Activated CD4-positive, alpha-beta T cell treated with anti-CD3 and anti-CD28 coated beads for 36 hours (primary cell): ENCODE data around the gene HOXB8. TPM values are rescaled to one million over a fixed set of nuclear protein-coding genes. Genes with fewer than 3 reads are reported as not detected.
A peak's percentile ranks its signal among the peaks of the same experiment; 100 is the strongest.

ENCODE experiments used
- ATAC-seq: fragments of 200-7000 bp; cut with Tn5 transposase; one replicate; pipeline ENCODE4 v1.10.0; 2021; ENCODE audit warnings: mild to moderate bottlenecking, moderate library complexity
- CTCF ChIA-PET: fragments of 350-600 bp; sonication (Branson Sonifier 250); formaldehyde crosslinking; loops from one replicate; lab custom pipeline; 2021; ENCODE audit warnings: antibody characterized with exemption; lab: Charles Lee
- POLR2A ChIA-PET: fragments of 350-600 bp; sonication (Branson Sonifier 250); formaldehyde crosslinking; loops from one replicate; lab custom pipeline; 2021; ENCODE audit warnings: antibody characterized with exemption, inconsistent platforms; lab: Charles Lee
- DNase-seq: peaks from one replicate; pipeline ENCODE4 v3.0.0-alpha.2; 2020
- H3K27ac Mint-ChIP-seq: one replicate; pipeline ENCODE4 v1.8.0; 2021; ENCODE audit warnings: mixed read lengths
- H3K27me3 Mint-ChIP-seq: one replicate; pipeline ENCODE4 v1.8.0; 2021; ENCODE audit warnings: mixed read lengths
- H3K36me3 Mint-ChIP-seq: one replicate; pipeline ENCODE4 v1.8.0; 2021; ENCODE audit warnings: low read depth, mixed read lengths
- H3K4me1 Mint-ChIP-seq: one replicate; pipeline ENCODE4 v1.8.0; 2021; ENCODE audit warnings: mixed read lengths
- H3K4me3 Mint-ChIP-seq: one replicate; pipeline ENCODE4 v1.8.0; 2021; ENCODE audit warnings: mild to moderate bottlenecking, moderate library complexity, mixed read lengths
- H3K9me3 Mint-ChIP-seq: one replicate; pipeline ENCODE4 v1.8.0; 2021; ENCODE audit warnings: low read depth, mixed read lengths
- intact Hi-C, 2 experiments: fragments of 100-400 bp; cut with DNase I in 1 of 2; cut with micrococcal nuclease in 1 of 2; formaldehyde crosslinking; loops; one replicate each; pipeline versions ENCODE4 v1.14.2 to v1.15.1; 2022 to 2024; cut with DNase I, micrococcal nuclease
- total RNA-seq, 2 experiments: library from RNA; stranded (reverse); gene quantifications; one replicate each; pipeline ENCODE4 v1.2.3, GENCODE V29; 2021

Gene HOXB8
- total RNA-seq, 2 experiments from 2014 or later, result not detected

DNA sequence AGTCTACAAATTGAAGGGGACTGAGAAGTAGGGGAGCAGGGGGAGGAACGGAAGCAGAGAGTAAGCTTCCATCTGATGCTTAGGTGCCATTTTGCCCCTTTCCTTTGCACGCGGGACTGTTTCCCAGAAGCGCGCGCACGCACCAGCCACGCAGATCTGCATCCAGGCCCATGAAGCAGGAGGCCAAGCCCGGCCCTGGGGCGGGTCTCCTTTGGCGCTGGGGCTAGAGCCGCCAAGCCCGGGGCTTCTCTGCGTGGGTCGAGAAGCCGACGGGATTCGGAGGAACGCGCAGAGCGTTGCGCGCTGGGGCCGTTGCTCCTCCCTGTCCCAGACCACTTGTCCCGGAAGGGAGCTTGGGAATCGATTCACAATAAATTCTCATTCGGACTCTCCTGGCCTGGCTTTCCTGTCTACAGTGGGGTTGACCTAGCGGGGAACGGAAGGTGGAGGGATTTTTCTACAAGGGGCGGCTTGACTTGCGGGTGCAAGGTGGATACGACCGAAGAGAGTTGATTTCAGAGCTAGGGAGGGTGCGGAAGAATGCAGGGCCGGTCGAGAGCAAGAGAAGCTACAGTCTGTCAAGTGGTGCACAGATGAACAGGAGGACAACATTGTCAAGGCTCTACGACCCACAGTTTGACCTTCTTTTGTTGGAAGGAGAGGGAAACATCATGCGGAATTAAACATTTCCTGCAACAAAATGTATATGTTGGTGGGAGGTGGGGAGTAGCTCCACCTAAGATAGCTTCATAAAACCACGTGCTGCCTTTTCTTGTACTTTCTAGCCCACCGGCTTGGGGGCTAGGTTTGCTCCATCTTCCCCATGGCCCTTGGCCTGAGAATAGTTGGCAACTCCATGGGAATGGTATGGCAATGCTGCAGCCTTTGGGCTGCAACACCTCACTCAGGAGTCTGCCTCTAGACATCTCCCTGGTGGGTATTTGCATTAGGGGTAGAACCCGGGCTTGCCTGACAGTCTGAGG lies 6.6 kb upstream of the HOXB8 start:
- H3K4me3 Mint-ChIP-seq, result no peak overlapping the region
- CTCF ChIA-PET, result interaction anchor here (0.6 to 2.0 kb wide), 6 partner anchors 9 to 671 kb away, joined by 3 to 7 read pairs (median 4); partner anchors contain the start of gene HOXB5
- POLR2A ChIA-PET, result no interaction called here
- no peak overlapping the region for H3K27ac Mint-ChIP-seq
- intact Hi-C loops, result no loop called here
- ATAC-seq, result no peak
- no peaks in the 10 kb centered on the region for H3K9me3 Mint-ChIP-seq
- no peak for DNase-seq
- H3K27me3 Mint-ChIP-seq, result peaks cover 74% of the 10 kb centered on the region
- H3K4me1 Mint-ChIP-seq, result peaks cover 24% of the 10 kb centered on the region
- H3K36me3 Mint-ChIP-seq, result no peaks in the 10 kb centered on the region

DNA sequence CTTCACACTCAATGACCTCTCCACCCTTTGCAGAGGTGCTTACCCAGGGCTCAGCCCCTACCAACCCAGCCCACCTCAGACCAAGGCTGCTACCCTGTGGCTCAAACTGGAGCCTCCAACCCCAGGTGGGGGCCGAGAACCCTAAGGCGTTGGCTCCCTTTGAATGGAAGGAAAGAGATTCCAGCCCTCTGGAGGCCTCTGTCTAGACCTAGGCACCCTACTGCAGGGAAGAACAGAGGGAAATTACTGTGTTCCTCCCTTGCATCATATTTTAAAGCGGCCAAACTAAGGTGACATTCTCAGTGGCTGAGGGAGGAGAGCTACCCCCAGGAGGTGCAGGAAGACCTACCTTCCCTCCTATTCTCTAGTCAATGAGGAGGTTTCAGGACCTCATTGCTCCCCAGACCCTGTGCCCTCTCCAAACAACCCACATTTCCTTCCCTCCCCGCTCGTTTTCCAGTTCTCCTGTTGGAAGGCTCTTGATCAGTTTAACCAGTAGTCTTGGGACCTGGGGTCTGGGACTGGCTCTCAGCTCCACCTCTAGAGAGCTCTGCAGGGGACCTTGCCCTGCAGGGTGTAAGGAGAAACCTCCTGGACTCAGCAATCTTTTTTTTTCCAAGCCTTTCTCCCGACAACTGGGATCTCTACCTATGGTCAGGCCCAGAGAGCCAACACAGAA lies 5.5 kb upstream of the HOXB8 start:
- H3K4me1 Mint-ChIP-seq, result peaks cover 21% of the 10 kb centered on the region
- no peak overlapping the region for H3K4me3 Mint-ChIP-seq
- peaks cover 79% of the 10 kb centered on the region for H3K27me3 Mint-ChIP-seq
- no peak overlapping the region for H3K27ac Mint-ChIP-seq
- ChIA-PET CTCF (interaction anchor here (0.5 to 2.0 kb wide), 4 partner anchors 12 to 529 kb away, joined by 3 to 7 read pairs (median 4); partner anchors contain the start of gene HOXB5), POLR2A (no interaction called here)
- ATAC-seq, result no peak
- no peaks in the 10 kb centered on the region for H3K9me3 Mint-ChIP-seq
- H3K36me3 Mint-ChIP-seq, result no peaks in the 10 kb centered on the region
- intact Hi-C loops, result no loop called here
- no peak for DNase-seq

DNA sequence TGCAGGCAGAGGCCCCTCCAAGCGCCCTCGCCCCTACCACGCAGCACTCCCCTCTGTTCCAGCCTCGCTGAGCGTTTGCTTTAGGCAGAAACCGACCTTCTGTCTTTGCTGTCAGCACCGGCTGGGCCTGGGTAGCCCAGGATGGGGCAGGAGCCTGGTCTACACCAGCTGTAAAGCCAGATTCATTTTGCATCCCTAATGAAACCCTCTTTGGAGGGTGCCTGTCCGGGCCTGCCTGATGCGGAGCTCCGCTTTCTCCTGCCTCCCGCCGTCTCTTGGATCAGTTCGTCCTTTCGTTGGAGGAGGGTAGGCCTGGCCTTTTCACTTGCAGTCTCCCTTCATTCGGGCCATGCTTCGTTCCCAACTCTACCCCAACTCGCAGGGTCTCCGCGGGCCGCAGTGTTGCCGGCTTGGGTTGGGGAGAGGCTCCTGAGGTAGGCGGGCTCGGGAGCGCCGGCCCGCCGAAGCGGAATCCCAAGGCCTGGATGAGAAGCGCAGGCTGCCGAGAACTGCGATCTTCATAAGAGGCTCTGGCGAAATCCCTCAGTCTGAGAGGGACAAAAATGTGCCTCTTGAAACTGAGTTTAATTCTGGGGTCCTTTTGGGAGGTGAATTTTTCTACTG lies 4.8 kb upstream of the HOXB8 start:
- H3K4me1 Mint-ChIP-seq, result peaks cover 22% of the 10 kb centered on the region
- CTCF ChIA-PET, result interaction anchor here (0.5 to 2.6 kb wide), 4 partner anchors 12 to 467 kb away, joined by 3 to 9 read pairs (median 3); no protein-coding TSS in a partner anchor
- POLR2A ChIA-PET, result no interaction called here
- no peak overlapping the region for H3K27ac Mint-ChIP-seq
- ATAC-seq (no peak), DNase-seq (no peak)
- no peak overlapping the region for H3K4me3 Mint-ChIP-seq
- H3K36me3 Mint-ChIP-seq, result no peaks in the 10 kb centered on the region
- peaks cover 82% of the 10 kb centered on the region for H3K27me3 Mint-ChIP-seq
- intact Hi-C loops, result loop anchor here (2.0 to 10.0 kb wide), 5 partner anchors 132 to 593 kb away; no protein-coding TSS in a partner anchor
- no peaks in the 10 kb centered on the region for H3K9me3 Mint-ChIP-seq

DNA sequence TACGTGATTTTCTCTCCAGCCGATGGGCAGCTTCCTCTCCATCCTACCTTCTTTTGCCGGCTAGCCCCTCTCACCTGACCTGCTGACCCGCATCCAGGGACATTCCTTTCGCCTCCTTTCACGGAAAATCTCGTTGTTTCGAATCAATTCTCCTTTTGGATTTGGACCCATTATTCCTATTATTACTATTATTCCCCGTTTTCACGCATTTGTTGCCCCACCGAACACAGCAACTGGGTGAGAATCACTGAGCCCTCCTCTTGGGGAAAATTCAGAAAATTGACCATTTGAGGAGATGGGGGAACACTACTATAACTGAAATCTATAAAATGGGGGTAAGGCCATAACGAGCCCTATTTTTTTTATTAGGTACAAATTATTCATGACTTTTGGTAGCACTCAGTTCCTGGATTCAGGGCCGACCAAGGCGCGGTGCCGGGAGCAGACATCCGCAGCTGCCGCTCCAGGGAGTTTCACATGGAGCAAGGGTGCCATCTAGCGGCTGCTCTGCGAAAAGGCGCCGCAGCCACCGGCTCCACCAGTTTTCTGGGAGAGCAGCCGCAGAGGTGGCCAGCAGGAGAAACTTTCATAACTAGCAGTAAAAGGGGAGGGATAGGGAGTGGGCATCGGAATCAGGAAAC lies 3.3 kb upstream of the HOXB8 start:
- ChIA-PET CTCF (interaction anchor here (0.6 to 2.6 kb wide), 31 partner anchors 9 to 723 kb away, joined by 3 to 16 read pairs (median 4); partner anchors contain the start of genes HOXB3 and HOXB5), POLR2A (interaction anchor here (0.8 kb wide), 1 partner anchor 592 kb away, joined by 3 read pairs; no protein-coding TSS in a partner anchor)
- DNase-seq (peak; percentile 91), ATAC-seq (peak; percentile 69)
- no peaks in the 10 kb centered on the region for H3K9me3 Mint-ChIP-seq
- H3K4me3 Mint-ChIP-seq, result no peak overlapping the region
- intact Hi-C loops, result loop anchor here (1.0 to 10.0 kb wide), 6 partner anchors 134 to 593 kb away; no protein-coding TSS in a partner anchor
- peaks cover 36% of the 10 kb centered on the region for H3K4me1 Mint-ChIP-seq
- no peaks in the 10 kb centered on the region for H3K36me3 Mint-ChIP-seq
- no peak overlapping the region for H3K27ac Mint-ChIP-seq
- H3K27me3 Mint-ChIP-seq, result peaks cover 82% of the 10 kb centered on the region

DNA sequence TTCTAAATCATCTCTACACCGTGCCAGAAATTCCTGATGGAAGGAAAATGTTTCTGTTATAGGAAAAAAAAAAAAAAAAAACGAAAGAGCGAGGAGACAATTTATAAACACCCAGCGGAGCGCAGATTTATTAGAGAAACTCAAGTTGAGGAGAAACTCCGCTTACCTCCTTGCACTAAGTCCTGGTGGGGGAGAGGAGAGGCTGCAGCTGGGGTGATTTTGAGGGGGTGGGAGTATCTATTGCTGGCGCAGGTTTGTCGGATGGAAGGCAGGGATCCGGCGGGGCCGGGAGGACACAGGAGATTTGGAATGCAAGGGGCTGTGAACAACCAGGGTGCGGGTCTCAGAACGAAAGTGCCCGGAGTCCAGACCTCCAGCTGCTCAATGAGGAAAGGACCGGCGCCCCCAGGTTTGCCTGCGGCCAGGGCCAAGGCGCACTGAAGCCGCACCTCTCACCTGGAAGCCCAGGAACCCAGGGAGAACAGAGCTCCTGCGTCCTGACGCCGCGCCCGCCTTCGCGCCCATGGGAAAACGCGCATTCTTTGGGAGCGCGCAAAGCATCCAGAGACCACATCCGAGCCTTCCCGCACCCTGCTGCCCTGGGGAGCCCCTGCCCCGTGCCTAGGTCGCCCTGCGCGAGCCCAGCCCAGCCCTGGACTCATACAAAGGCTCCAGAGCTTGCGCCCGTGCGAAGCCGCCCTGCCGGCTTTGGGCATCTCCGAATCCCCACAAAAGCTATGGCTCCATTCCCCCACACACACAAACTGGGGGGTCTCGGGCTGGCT lies 2.6 kb upstream of the HOXB8 start:
- ChIA-PET POLR2A (interaction anchor here (0.8 kb wide), 1 partner anchor 591 kb away, joined by 3 read pairs; no protein-coding TSS in a partner anchor), CTCF (interaction anchor here (0.6 to 2.6 kb wide), 25 partner anchors 8 to 591 kb away, joined by 3 to 16 read pairs (median 4); partner anchors contain the start of genes HOXB3 and HOXB5)
- Mint-ChIP-seq H3K4me3 (no peak overlapping the region), H3K9me3 (no peaks in the 10 kb centered on the region), H3K36me3 (no peaks in the 10 kb centered on the region), H3K27me3 (peaks cover 79% of the 10 kb centered on the region), H3K27ac (no peak overlapping the region), H3K4me1 (peaks cover 39% of the 10 kb centered on the region)
- intact Hi-C loops, result loop anchor here (1.0 to 10.0 kb wide), 6 partner anchors 135 to 592 kb away; no protein-coding TSS in a partner anchor
- ATAC-seq (no peak), DNase-seq (no peak)

DNA sequence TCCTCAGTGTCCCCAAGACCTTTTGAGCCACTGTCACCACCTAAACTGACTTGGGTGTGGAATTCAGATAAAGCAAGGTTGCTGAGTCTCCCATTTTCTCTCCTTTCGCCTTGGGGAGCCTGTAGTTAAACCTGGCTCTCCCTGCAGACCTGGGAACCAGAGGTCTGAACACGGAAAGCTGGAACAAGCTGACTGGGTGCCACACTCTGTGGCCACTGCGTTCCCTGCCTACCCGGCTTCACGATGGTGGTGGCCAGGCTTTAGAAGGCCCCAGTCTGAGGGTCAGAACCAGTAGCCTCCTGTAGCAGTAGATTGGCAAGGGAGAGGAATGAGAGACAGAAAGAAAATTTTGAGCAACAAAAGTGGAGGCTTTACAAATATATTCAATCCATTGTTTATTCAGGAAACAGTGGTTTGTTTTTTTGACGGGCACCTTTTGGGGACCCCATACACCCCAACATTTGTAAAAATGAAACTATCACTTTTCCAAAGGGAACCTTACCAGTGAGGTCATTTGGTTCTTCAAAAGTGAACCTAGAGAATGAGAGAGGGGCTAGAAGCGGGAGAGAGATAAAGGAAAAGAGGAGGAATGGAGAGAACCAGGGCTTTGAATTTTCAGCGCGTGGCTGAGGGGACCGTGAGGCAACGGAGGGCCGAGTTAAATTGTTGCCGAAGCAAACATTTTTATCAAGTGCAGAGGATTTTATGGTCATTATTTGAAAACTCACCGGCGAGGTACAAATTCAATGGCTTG lies 1.8 kb upstream of the HOXB8 start:
- Mint-ChIP-seq H3K4me3 (no peak overlapping the region), H3K27ac (no peak overlapping the region), H3K36me3 (no peaks in the 10 kb centered on the region), H3K4me1 (peaks cover 44% of the 10 kb centered on the region), H3K9me3 (no peaks in the 10 kb centered on the region), H3K27me3 (peaks cover 77% of the 10 kb centered on the region)
- CTCF ChIA-PET, result interaction anchor here (0.7 to 2.6 kb wide), 14 partner anchors 8 to 270 kb away, joined by 3 to 16 read pairs (median 7); partner anchors contain the start of genes HOXB3, HOXB5 and HOXB9
- POLR2A ChIA-PET, result interaction anchor here (0.6 kb wide), 1 partner anchor 197 kb away, joined by 3 read pairs; no protein-coding TSS in a partner anchor
- ATAC-seq, result no peak
- intact Hi-C loops, result loop anchor here (5.0 to 10.0 kb wide), 3 partner anchors 135 to 485 kb away; no protein-coding TSS in a partner anchor
- no peak for DNase-seq

DNA sequence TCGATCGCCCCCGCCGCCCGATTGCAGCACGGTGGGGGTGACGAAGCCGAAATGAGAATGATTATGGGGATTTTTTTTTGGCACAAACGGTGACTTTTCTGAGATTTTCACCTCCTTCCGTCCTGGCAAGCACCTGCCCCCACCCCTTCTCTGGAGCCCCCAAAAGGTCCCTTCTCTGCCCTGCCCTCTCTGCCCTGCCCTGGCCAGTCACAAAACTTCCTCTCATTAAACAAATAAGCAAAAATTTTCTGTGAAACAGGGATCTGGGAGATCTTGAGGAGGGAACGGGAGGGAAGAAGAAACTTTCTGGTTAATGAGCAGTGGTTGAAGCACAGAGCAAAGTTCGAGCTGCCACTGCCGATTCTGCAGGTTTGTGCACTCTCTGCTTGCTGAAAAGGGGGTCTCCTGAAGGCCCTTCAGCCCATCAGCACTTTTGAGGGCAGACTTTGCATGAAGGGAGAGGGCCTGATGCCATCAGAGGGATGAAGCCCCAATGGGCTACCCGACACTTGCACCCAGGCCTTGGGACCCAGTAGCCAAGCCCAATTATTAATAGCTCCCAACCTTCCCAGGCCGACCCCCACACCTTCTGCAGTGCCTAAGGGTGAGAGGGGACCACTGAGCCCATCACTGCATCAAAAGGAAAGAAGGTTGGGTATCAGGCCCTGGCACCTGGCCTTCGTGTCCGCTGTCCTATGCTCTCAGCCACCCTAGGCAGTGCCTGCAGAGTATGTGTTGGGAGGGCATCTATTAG lies 1.0 kb upstream of the HOXB8 start:
- POLR2A ChIA-PET, result interaction anchor here (0.6 kb wide), 1 partner anchor 198 kb away, joined by 3 read pairs; no protein-coding TSS in a partner anchor

DNA sequence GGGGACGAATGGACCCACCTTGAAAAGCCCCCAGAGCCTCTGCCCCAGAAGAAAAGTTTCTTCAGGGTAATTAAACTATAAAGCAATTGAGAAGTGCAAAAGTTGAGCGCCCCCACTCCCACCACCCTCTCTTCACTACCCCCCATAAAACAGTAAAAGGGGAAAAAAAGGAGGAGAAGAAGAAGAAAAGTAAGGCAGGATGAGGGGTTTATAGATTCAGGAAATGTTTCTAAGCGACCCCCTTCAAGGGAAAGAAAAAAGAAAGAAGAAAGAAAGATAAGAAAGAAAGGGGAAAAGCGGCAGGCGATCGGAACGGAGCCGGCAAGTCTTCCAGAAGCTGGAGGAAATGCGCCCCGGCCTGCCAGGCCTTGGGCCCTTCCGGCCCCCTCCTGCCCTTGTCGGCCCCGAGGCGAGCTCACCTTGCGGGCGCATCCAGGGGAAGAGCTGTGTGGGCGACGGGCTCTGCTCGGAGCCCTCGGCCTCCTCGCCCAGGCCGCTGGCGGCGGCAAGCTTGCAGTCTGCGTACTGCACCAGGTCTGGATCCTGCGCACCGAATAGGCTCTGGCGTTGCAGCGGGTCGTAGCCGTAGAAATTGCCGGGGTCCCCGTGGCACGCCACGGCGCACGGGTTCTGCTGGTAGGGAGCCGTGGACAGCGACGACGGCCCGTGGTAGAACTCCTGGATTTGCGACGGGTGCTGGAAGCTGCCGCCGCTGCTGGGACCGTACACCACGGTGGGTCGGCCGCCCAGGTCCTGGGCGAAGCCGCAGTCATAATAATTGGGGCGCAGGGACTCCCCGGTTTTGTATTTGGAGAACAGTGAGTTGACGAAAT lies 1.0 kb downstream of the HOXB8 start:
- Mint-ChIP-seq H3K27ac (no peak overlapping the region), H3K36me3 (no peaks in the 10 kb centered on the region), H3K4me1 (peaks cover 52% of the 10 kb centered on the region), H3K27me3 (peaks cover 76% of the 10 kb centered on the region), H3K9me3 (no peaks in the 10 kb centered on the region), H3K4me3 (peak overlapping the region; percentile 26)
- POLR2A ChIA-PET, result no interaction called here
- intact Hi-C loops, result loop anchor here (2.0 to 10.0 kb wide), 4 partner anchors 17 to 479 kb away; partner anchors contain the start of genes PRAC1 (in 1 of the 2) and PRAC2 (in 1 of the 2)
- CTCF ChIA-PET, result interaction anchor here (0.7 to 2.8 kb wide), 19 partner anchors 8 to 564 kb away, joined by 3 to 27 read pairs (median 5); partner anchors contain the start of genes HOXB5, HOXB9 and PRAC2
- ATAC-seq (peak; percentile 24), DNase-seq (peak; percentile 64)

More for the DNA sequence above, 1.0 kb upstream of the HOXB8 start:
- Mint-ChIP-seq H3K9me3 (no peaks in the 10 kb centered on the region), H3K4me3 (no peak overlapping the region), H3K36me3 (no peaks in the 10 kb centered on the region), H3K4me1 (peaks cover 51% of the 10 kb centered on the region), H3K27me3 (peaks cover 78% of the 10 kb centered on the region), H3K27ac (no peak overlapping the region)
- CTCF ChIA-PET, result interaction anchor here (0.7 to 2.6 kb wide), 11 partner anchors 9 to 585 kb away, joined by 3 to 11 read pairs (median 3); partner anchors contain the start of genes HOXB5 and HOXB9
- ATAC-seq (no peak), DNase-seq (no peak)
- intact Hi-C loops, result loop anchor here (2.0 to 10.0 kb wide), 4 partner anchors 101 to 484 kb away; no protein-coding TSS in a partner anchor
